ACC112 (cell line): Measurements from ENCODE around the gene CABYR.

ENCODE experiments used
- H2AFZ ChIP-seq: fragments of 200-600 bp; sonication (generic); one replicate; pipeline ENCODE4 v1.6.0; 2017; ENCODE audit warnings: antibody characterized with exemption, low read length; ENCODE audit not compliant: unreplicated experiment
- H3K27ac ChIP-seq: fragments of 200-600 bp; sonication (generic); 2 replicates; pipeline ENCODE4 v1.5.1; 2014; ENCODE audit warnings: low read depth, mild to moderate bottlenecking, antibody characterized with exemption, low read length, moderate library complexity
- H3K27me3 ChIP-seq: fragments of 200-600 bp; sonication (generic); 2 replicates; pipeline ENCODE4 v1.6.1; 2014; ENCODE audit warnings: mild to moderate bottlenecking, antibody characterized with exemption, low read length, moderate library complexity, mixed read lengths; ENCODE audit not compliant: insufficient read depth
- H3K36me3 ChIP-seq: fragments of 200-600 bp; sonication (generic); 2 replicates; pipeline ENCODE4 v1.6.1; 2016; ENCODE audit warnings: mild to moderate bottlenecking, antibody characterized with exemption, low read length, moderate library complexity, mixed read lengths; ENCODE audit not compliant: insufficient read depth
- H3K4me1 ChIP-seq: fragments of 200-600 bp; sonication (generic); one replicate; pipeline ENCODE4 v1.6.1; 2016; ENCODE audit warnings: low read length, mixed read lengths; ENCODE audit not compliant: insufficient read depth, unreplicated experiment, control insufficient read depth
- H3K4me3 ChIP-seq: fragments of 200-600 bp; sonication (generic); 2 replicates; pipeline ENCODE4 v1.5.1; 2014; ENCODE audit warnings: mild to moderate bottlenecking, low read depth, low read length
- H3K79me2 ChIP-seq: fragments of 200-600 bp; sonication (generic); one replicate; pipeline ENCODE4 v1.6.0; 2016; ENCODE audit warnings: low read length; ENCODE audit not compliant: control insufficient read depth, unreplicated experiment, insufficient read depth

The CABYR gene

DNA sequence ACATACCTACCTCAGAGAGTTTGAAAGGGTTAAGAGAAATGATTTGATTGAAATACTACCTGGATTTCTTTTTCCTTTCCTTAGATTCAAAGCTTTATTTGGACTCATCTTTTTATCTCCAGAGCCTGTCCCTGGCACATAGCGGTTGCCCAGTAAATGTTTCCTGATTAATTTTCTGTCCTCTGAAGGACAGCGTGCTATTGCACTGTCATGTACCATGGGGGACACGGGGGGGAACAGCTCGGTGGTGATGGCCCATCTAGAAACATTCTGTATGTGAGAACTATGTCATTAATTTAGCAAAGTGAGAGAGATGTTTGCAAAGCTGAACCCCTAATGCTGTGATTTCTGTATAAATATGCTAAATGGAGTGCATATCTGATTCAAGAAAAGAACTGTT, 26.4 kb upstream of the CABYR start:
- H3K27ac ChIP-seq, result no peak overlapping the region
- H3K4me1 ChIP-seq, result peaks cover 14% of the 10 kb centered on the region
- no peaks in the 10 kb centered on the region for H3K36me3 ChIP-seq
- no peaks in the 10 kb centered on the region for H3K27me3 ChIP-seq
- no peak overlapping the region for H3K4me3 ChIP-seq
- no peak overlapping the region for H2AFZ ChIP-seq
- H3K79me2 ChIP-seq, result no peaks in the 10 kb centered on the region

DNA sequence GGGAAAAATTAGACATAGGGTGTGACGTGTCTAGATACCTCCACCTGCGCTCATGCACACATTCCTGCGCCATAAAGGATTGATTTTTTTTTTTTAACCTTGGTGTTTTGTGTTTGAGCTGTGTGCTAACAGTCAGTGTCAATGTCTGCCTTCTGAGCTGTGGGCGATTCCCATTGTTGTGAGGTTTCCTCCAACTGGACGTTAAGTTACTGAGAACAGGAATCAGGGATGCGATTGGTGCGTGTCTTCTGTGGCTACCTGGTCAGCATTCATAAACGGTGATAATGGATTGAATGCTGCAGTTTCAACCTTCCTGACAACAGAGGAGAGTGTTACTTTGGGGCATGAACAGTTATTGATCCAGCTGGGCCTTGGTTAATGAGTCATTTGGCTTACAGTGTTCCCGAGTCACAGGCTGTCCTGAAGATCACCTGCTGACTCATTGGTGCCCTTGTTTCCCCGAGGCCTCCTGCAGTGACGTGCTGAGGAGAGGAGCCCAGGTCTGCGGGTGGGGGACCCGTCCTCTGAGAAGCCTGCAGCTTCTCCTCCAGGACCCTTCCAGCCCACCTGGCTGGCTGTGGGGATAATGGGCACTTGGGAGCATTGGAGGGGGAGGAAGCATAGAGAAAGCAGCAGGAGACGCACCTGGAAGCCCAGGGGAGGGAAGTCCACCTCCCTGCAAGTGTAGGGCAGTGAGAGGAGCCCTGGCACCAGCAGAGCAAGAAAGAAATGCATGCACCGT, 25.8 kb upstream of the CABYR start:
- Histone ChIP-seq H2AFZ (no peak overlapping the region), H3K79me2 (no peaks in the 10 kb centered on the region), H3K36me3 (no peaks in the 10 kb centered on the region), H3K4me3 (no peak overlapping the region), H3K4me1 (peaks cover 14% of the 10 kb centered on the region), H3K27me3 (no peaks in the 10 kb centered on the region), H3K27ac (no peak overlapping the region)

DNA sequence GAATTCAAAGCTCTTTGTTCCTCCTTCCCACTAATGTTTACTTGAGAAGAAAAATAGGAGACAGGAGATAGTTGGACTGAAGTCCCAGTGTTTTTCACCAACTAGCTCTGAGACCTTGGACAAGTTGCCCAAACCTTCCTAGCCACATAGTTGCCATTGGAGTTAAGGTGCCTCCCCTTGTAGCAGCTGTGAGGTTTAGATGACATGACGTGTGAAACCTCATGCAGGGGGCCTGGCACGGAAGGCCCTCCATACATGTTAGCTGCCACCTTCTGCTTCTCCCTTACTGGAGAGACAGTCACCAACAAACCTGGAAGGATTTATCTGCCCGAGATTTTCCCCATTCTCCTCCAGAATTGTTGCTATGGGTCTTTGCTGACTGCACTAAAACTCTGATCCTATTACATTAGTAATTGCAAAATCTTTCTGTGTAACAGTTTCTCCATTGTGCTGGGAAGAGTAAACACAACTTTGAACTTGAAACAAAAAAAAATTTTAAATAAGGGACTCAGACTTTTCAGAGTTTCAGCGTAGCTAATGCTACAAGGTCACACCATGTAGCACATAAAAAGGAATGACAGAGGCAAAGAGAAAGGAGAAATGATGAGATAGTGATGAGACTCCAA, 23.8 kb upstream of the CABYR start:
- Histone ChIP-seq H3K36me3 (no peaks in the 10 kb centered on the region), H3K4me1 (peaks cover 14% of the 10 kb centered on the region), H3K79me2 (no peaks in the 10 kb centered on the region), H3K4me3 (no peak overlapping the region), H3K27me3 (no peaks in the 10 kb centered on the region), H3K27ac (no peak overlapping the region), H2AFZ (no peak overlapping the region)

DNA sequence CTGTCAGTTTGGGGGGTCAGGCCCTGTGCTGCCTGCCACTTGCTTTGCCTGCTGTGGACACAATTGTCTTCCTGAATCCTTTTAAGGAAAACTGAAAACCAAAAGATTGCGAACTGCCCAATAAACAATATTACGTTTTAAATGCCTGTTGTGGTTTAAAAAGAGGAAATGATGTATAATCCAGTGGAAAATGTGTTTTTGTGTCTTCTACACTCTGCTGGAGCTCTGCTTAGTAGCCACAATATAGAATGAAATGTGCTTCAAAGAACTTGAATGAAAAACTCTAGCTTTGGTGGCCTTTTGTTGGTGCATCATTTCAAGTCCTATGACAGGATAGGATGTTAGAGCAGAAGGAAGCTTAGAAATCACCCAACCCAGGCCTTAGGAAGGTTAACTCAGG, 23.2 kb upstream of the CABYR start:
- Histone ChIP-seq H3K27me3 (no peaks in the 10 kb centered on the region), H3K4me3 (no peak overlapping the region), H3K36me3 (no peaks in the 10 kb centered on the region), H3K27ac (no peak overlapping the region), H2AFZ (no peak overlapping the region), H3K79me2 (no peaks in the 10 kb centered on the region), H3K4me1 (peaks cover 14% of the 10 kb centered on the region)

GRCh38 chr18:24118750-24119577, 19.9 kb upstream of the CABYR start:
- Histone ChIP-seq H2AFZ (no peak overlapping the region), H3K79me2 (no peaks in the 10 kb centered on the region), H3K27ac (no peak overlapping the region), H3K4me1 (no peaks in the 10 kb centered on the region), H3K4me3 (no peak overlapping the region), H3K36me3 (no peaks in the 10 kb centered on the region), H3K27me3 (no peaks in the 10 kb centered on the region)

- H3K27ac ChIP-seq, result no peak overlapping the region
Observed at GRCh38 chr18:24120676-24121075, 18.2 kb upstream of the CABYR start.

DNA sequence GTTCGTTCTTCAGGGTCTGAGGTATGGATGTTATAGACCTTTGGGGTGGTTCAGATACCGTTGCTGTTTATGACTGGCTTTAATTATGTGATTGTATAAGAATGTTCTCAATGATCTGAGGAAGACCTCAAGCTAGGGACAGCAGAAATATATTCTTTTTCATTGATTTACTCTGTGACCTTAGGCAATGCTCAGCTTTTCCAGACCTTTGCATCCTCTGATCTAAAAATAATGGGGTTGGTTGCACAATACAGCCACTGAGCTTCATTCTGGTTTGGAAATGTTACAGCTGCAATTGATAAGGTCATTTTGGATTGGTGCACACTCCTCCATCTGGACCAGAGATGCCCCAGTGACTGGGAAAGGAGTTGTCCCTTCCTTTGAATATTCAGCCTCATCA, 17.2 kb upstream of the CABYR start:
- H3K79me2 ChIP-seq, result no peaks in the 10 kb centered on the region
- H3K4me3 ChIP-seq, result no peak overlapping the region
- no peak overlapping the region for H2AFZ ChIP-seq
- H3K36me3 ChIP-seq, result no peaks in the 10 kb centered on the region
- no peaks in the 10 kb centered on the region for H3K4me1 ChIP-seq
- H3K27ac ChIP-seq, result no peak overlapping the region
- no peaks in the 10 kb centered on the region for H3K27me3 ChIP-seq

More at GRCh38 chr18:24120676-24121075, 18.2 kb upstream of the CABYR start:
- Histone ChIP-seq H3K36me3 (no peaks in the 10 kb centered on the region), H3K79me2 (no peaks in the 10 kb centered on the region), H3K4me1 (no peaks in the 10 kb centered on the region), H2AFZ (no peak overlapping the region), H3K27me3 (no peaks in the 10 kb centered on the region), H3K4me3 (no peak overlapping the region)

- no peak overlapping the region for H3K27ac ChIP-seq
- H2AFZ ChIP-seq, result no peak overlapping the region
- H3K27me3 ChIP-seq, result no peaks in the 10 kb centered on the region
- H3K4me1 ChIP-seq, result no peaks in the 10 kb centered on the region
- no peaks in the 10 kb centered on the region for H3K79me2 ChIP-seq
- H3K4me3 ChIP-seq, result no peak overlapping the region
- H3K36me3 ChIP-seq, result no peaks in the 10 kb centered on the region
Observed at GRCh38 chr18:24126155-24126961, 12.5 kb upstream of the CABYR start.

- Histone ChIP-seq H3K36me3 (no peaks in the 10 kb centered on the region), H3K27ac (no peak overlapping the region), H3K27me3 (no peaks in the 10 kb centered on the region), H3K4me1 (no peaks in the 10 kb centered on the region), H3K79me2 (no peaks in the 10 kb centered on the region), H3K4me3 (no peak overlapping the region), H2AFZ (no peak overlapping the region)
Observed at GRCh38 chr18:24127735-24128134, 11.1 kb upstream of the CABYR start.

GRCh38 chr18:24128700-24129099, 10.2 kb upstream of the CABYR start:
- Histone ChIP-seq H3K79me2 (no peaks in the 10 kb centered on the region), H3K27ac (no peak overlapping the region), H3K4me1 (no peaks in the 10 kb centered on the region), H3K4me3 (no peak overlapping the region), H3K27me3 (no peaks in the 10 kb centered on the region), H3K36me3 (no peaks in the 10 kb centered on the region), H2AFZ (no peak overlapping the region)
